ENCODE measurements around the gene SLC16A3.

GRCh38 chr17:82247856-82248671, 19.2 kb downstream of the SLC16A3 start:
- TF ChIP-seq CTCF (IDR thresholded peaks at IDR 0.05) (no peak), ZBTB33 (IDR thresholded peaks at IDR 0.05; ENCODE audit: borderline replicate concordance, low read depth) (no peak), EZH2phosphoT487 (IDR thresholded peaks at IDR 0.05; ENCODE audit: borderline replicate concordance, low read depth) (no peak), PBX3 (IDR thresholded peaks at IDR 0.05) (no peak), MXI1 (IDR thresholded peaks at IDR 0.05; ENCODE audit: low read depth, low read length) (no peak), USF1 (IDR thresholded peaks at IDR 0.05; ENCODE audit: borderline replicate concordance, low read depth) (no peak), TEAD4 (IDR thresholded peaks at IDR 0.05; ENCODE audit: borderline replicate concordance, insufficient read depth) (no peak), NFIC (IDR thresholded peaks at IDR 0.05; ENCODE audit: borderline replicate concordance) (no peak), POLR2AphosphoS5 (IDR thresholded peaks at IDR 0.05; ENCODE audit: low read depth, low read length) (no peak), JUND (IDR thresholded peaks at IDR 0.05) (no peak), MAX (IDR thresholded peaks at IDR 0.05; ENCODE audit: low read depth) (no peak)

All from SK-N-SH (cell line).